Measurements from ENCODE around the gene ZNRD2. TPM values are rescaled to one million over a fixed set of nuclear protein-coding genes. Genes with fewer than 3 reads are reported as not detected.

Gene ZNRD2
- total RNA-seq, 1 donor from 2014 or later = 67.3 TPM

- Histone ChIP-seq H3K4me3 (ENCODE audit: low read depth, low read length) (no peak overlapping the region), H3K36me3 (ENCODE audit: control insufficient read depth, insufficient read depth, low read length) (peaks cover under 1% of the 10 kb centered on the region), H3K27me3 (ENCODE audit: control insufficient read depth, insufficient read depth, low read length) (no peaks in the 10 kb centered on the region)
- DNase-seq (ENCODE audit: low read depth) = no peak
- no peak for TF ChIP-seq CTCF (IDR thresholded peaks at IDR 0.05; ENCODE audit: insufficient read depth, low read length, poor library complexity, severe bottlenecking)
Observed at GRCh38 chr11:65578667-65579066, 8.4 kb downstream of the ZNRD2 start.

DNA sequence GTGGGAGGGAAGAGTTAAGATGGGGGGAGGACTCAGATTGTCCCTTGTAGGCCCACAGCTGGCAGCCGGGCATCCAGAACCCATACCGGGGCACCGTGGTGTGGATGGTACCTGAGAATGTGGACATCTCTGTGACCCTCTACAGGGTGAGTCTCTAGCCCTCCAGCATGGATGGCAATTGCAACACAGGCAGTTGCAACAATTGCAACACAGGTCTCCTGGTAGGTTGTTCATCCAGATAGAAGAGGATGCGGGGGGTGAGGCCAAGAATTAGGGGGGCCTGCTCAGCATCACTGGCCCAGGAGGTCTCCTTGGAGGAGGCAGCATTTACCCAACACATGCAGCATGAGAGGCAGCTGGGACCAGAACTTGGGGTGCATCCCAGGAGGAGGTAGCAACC, 9.0 kb downstream of the ZNRD2 start:
- Histone ChIP-seq H3K36me3 (ENCODE audit: control insufficient read depth, insufficient read depth, low read length) (no peaks in the 10 kb centered on the region), H3K27me3 (ENCODE audit: control insufficient read depth, insufficient read depth, low read length) (peaks cover 5% of the 10 kb centered on the region), H3K4me3 (ENCODE audit: low read depth, low read length) (no peak overlapping the region)
- DNase-seq (ENCODE audit: low read depth) = no peak
- TF ChIP-seq CTCF (IDR thresholded peaks at IDR 0.05; ENCODE audit: insufficient read depth, low read length, poor library complexity, severe bottlenecking) = no peak

- Histone ChIP-seq H3K27me3 (ENCODE audit: control insufficient read depth, insufficient read depth, low read length) (peaks cover 10% of the 10 kb centered on the region), H3K36me3 (ENCODE audit: control insufficient read depth, insufficient read depth, low read length) (no peaks in the 10 kb centered on the region), H3K4me3 (ENCODE audit: low read depth, low read length) (no peak overlapping the region)
- DNase-seq (ENCODE audit: low read depth) = no peak
- no peak for TF ChIP-seq CTCF (IDR thresholded peaks at IDR 0.05; ENCODE audit: insufficient read depth, low read length, poor library complexity, severe bottlenecking)
Observed at GRCh38 chr11:65580031-65580692, 9.9 kb downstream of the ZNRD2 start.

DNA sequence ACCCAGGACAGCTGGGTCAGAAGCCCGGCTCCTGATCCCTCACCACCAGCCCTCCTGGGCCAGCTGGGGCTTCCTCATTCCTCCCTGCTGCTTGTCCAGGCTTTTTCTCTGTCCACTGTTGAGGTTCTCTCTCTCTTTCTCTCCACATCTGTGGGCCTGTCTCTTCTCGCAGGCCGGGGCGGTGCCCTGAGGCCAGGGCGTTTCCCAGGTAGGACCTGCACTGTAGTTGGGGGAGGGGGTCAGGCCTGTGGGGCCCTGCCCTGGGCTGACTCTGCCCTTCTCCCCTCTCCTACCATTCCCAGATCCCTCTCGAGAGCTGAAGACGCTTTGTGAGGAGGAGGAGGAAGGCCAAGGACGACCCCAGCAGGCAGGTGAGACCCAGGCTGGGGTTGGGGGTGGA, 10.5 kb downstream of the ZNRD2 start:
- no peak for TF ChIP-seq CTCF (IDR thresholded peaks at IDR 0.05; ENCODE audit: insufficient read depth, low read length, poor library complexity, severe bottlenecking)
- no peak for DNase-seq (ENCODE audit: low read depth)
- H3K4me3 ChIP-seq (ENCODE audit: low read depth, low read length) = no peak overlapping the region
- H3K36me3 ChIP-seq (ENCODE audit: control insufficient read depth, insufficient read depth, low read length) = no peaks in the 10 kb centered on the region
- H3K27me3 ChIP-seq (ENCODE audit: control insufficient read depth, insufficient read depth, low read length) = peaks cover 10% of the 10 kb centered on the region

GRCh38 chr11:65581928-65582327, 11.7 kb downstream of the ZNRD2 start:
- no peak for TF ChIP-seq CTCF (IDR thresholded peaks at IDR 0.05; ENCODE audit: insufficient read depth, low read length, poor library complexity, severe bottlenecking)
- no peak for DNase-seq (ENCODE audit: low read depth)
- peaks cover 10% of the 10 kb centered on the region for H3K27me3 ChIP-seq (ENCODE audit: control insufficient read depth, insufficient read depth, low read length)
- no peaks in the 10 kb centered on the region for H3K36me3 ChIP-seq (ENCODE audit: control insufficient read depth, insufficient read depth, low read length)
- no peak overlapping the region for H3K4me3 ChIP-seq (ENCODE audit: low read depth, low read length)

- Histone ChIP-seq H3K27me3 (ENCODE audit: control insufficient read depth, insufficient read depth, low read length) (peaks cover 10% of the 10 kb centered on the region), H3K36me3 (ENCODE audit: control insufficient read depth, insufficient read depth, low read length) (no peaks in the 10 kb centered on the region), H3K4me3 (ENCODE audit: low read depth, low read length) (no peak overlapping the region)
- DNase-seq (ENCODE audit: low read depth) = no peak
- TF ChIP-seq CTCF (IDR thresholded peaks at IDR 0.05; ENCODE audit: insufficient read depth, low read length, poor library complexity, severe bottlenecking) = no peak
Observed at GRCh38 chr11:65583589-65583988, 13.3 kb downstream of the ZNRD2 start.
